Measurements from ENCODE around the gene SLC35D3.

The SLC35D3 gene

DNA sequence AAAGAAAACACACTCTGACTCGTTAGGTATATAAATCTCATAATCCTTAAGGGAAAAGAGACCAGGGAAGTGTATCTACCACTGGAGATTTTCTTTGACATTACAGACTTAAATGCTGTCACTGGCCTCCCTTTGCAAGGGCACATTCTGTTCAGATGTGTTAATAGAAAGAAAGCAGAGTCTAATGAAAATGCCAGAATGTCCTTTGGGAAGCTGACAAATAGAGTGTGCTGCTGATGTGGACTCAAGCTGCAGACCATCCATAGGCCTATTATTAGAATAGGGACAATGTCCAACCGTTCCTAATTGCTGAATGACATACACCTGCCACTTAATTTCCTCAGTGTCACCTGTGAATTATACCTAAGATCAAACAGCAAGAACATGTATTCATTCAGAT, 41.2 kb downstream of the SLC35D3 start:
- no peak overlapping the region for H3K4me3 ChIP-seq (ENCODE audit: low read depth, low read length)
- no peaks in the 10 kb centered on the region for H3K36me3 ChIP-seq
- peak overlapping the region; percentile 55; the same call in 1 of the 2 replicates for H3K27ac ChIP-seq
- DNase-seq, result no peak
- no peaks in the 10 kb centered on the region for H3K27me3 ChIP-seq (ENCODE audit: insufficient read depth, low read depth, severe bottlenecking)
- H3K9me3 ChIP-seq (ENCODE audit: severe bottlenecking), result no peaks in the 10 kb centered on the region
- TF ChIP-seq, protein P1, sequence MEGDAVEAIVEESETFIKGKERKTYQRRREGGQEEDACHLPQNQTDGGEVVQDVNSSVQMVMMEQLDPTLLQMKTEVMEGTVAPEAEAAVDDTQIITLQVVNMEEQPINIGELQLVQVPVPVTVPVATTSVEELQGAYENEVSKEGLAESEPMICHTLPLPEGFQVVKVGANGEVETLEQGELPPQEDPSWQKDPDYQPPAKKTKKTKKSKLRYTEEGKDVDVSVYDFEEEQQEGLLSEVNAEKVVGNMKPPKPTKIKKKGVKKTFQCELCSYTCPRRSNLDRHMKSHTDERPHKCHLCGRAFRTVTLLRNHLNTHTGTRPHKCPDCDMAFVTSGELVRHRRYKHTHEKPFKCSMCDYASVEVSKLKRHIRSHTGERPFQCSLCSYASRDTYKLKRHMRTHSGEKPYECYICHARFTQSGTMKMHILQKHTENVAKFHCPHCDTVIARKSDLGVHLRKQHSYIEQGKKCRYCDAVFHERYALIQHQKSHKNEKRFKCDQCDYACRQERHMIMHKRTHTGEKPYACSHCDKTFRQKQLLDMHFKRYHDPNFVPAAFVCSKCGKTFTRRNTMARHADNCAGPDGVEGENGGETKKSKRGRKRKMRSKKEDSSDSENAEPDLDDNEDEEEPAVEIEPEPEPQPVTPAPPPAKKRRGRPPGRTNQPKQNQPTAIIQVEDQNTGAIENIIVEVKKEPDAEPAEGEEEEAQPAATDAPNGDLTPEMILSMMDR (IDR thresholded peaks at IDR 0.05; ENCODE audit: low read depth, low read length), result no peak

DNA sequence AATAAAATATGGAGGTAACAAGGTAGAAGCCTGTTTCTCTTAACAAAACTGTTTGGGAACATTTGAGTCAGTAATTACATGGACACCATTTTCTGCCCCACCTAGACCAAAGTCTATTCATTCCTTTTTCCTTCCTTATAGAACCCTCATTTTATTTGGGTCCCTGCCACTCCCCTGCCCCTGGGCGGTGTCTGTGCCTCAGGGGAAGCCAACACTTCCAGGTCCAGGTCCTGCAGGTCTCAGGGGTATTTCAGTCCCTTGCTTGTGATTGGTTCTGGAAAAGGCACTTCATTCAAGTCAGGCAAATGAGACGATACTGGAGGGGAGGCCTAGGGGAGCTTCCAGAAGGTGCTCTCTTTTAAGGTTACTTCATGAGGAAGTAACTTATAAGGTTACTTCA, 42.3 kb downstream of the SLC35D3 start:
- H3K27me3 ChIP-seq (ENCODE audit: insufficient read depth, low read depth, severe bottlenecking), result no peaks in the 10 kb centered on the region
- no peak overlapping the region for H3K4me3 ChIP-seq (ENCODE audit: low read depth, low read length)
- TF ChIP-seq, protein P1 (IDR thresholded peaks at IDR 0.05; ENCODE audit: low read depth, low read length), result no peak
- H3K9me3 ChIP-seq (ENCODE audit: severe bottlenecking), result no peaks in the 10 kb centered on the region
- no peak overlapping the region for H3K27ac ChIP-seq
- DNase-seq, result no peak
- H3K36me3 ChIP-seq, result no peaks in the 10 kb centered on the region

DNA sequence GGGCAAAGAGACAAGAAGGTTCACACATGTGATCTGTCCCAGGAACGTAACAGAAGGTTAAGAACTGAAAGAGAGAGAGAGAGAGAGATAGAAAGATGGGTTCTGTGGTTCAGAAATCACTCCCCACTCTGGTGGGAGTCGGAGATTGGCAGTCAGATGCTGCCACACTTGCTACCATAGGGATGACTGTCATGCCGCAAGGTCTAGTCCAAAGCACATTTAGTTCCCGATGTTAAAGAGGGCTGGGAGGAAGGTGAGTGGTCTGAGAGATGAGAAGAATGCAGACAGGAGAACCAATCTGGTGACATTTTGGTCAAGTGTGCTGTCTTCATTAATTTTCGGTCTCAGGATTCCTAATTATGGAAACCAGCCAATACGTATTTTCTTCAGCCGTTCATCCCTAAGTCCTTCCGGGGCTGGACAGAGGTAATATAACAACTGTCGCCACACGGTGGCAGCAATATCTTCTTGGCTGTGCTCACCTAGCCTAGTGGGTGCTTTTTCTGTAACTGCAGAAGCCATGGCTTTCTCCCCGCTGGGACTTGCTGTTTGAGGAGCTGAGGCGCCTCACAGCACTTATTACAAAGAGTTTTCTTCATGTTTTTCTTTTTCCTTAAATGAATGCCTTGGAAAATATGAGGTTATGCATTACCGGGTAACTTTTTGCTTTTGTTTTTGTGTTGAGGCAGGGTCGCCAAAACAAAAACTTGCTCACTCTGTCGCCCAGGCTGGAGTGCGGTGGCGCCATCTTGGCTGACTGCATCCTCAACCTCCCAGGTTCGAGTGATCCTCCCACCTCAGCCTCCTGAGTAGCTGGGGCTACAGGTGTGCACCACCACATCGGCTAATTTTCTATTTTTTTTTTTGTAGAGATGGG, 46.0 kb downstream of the SLC35D3 start:
- H3K27me3 ChIP-seq (ENCODE audit: insufficient read depth, low read depth, severe bottlenecking), result no peaks in the 10 kb centered on the region
- H3K27ac ChIP-seq, result no peak overlapping the region
- H3K4me3 ChIP-seq (ENCODE audit: low read depth, low read length), result no peak overlapping the region

DNA sequence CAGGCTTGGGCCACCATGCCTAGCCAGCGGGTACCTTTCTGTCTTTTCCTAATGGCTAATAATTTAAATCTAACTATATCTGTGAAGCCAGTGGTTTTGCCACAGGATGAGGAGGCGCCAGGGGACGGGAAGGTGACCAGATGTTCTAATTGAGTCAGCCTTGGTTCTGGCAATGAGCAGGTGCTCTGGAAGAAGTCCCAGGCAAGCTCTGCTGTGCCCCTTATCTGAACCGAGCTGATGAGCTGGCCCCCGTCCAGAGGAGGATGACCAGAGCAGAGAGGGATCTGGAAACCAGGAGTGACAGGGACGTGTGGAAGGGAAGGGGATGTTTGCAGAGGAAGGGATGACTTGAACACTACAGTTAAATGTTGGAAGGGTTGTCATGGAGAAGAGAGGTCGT, 46.7 kb downstream of the SLC35D3 start:
- DNase-seq, result no peak
- no peaks in the 10 kb centered on the region for H3K9me3 ChIP-seq (ENCODE audit: severe bottlenecking)
- no peaks in the 10 kb centered on the region for H3K36me3 ChIP-seq
- no peak overlapping the region for H3K4me3 ChIP-seq (ENCODE audit: low read depth, low read length)
- TF ChIP-seq, protein P1 (IDR thresholded peaks at IDR 0.05; ENCODE audit: low read depth, low read length), result no peak
- H3K27ac ChIP-seq, result no peak overlapping the region
- no peaks in the 10 kb centered on the region for H3K27me3 ChIP-seq (ENCODE audit: insufficient read depth, low read depth, severe bottlenecking)

More for the DNA sequence above, 46.0 kb downstream of the SLC35D3 start:
- no peaks in the 10 kb centered on the region for H3K9me3 ChIP-seq (ENCODE audit: severe bottlenecking)
- TF ChIP-seq, protein P1 (IDR thresholded peaks at IDR 0.05; ENCODE audit: low read depth, low read length), result peak; percentile 65
- peak; percentile 85 for DNase-seq
- H3K36me3 ChIP-seq, result no peaks in the 10 kb centered on the region

DNA sequence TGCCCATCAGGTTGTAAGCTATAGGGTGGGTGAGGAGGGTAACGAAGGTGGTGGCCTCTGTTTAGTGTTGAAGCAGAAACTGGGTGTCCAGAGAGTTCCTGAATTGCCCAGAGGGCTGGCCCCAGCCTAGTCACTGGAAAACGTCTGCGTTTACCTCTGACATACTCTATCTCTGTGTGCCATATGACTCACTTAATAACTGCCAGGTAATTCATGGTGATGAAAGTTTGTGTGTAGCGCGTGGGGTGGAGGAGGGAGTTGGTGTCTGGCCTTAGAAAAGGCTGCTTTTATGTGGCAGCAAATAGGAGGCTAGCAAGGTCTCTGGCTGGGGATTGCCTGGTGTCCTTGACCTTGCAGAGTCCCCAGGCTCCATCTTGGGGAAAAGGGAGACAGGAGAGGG, 47.3 kb downstream of the SLC35D3 start:
- H3K4me3 ChIP-seq (ENCODE audit: low read depth, low read length), result no peak overlapping the region
- no peaks in the 10 kb centered on the region for H3K27me3 ChIP-seq (ENCODE audit: insufficient read depth, low read depth, severe bottlenecking)
- no peak overlapping the region for H3K27ac ChIP-seq
- TF ChIP-seq, protein P1 (IDR thresholded peaks at IDR 0.05; ENCODE audit: low read depth, low read length), result no peak
- no peak for DNase-seq
- H3K36me3 ChIP-seq, result no peaks in the 10 kb centered on the region
- no peaks in the 10 kb centered on the region for H3K9me3 ChIP-seq (ENCODE audit: severe bottlenecking)
